Fibroblast of pulmonary artery (primary cell): ENCODE measurements around the gene PFAS.
"Not testable (repeated sequence)": the region's sequence is repeated elsewhere in the genome, so short reads cannot be mapped to it uniquely, and the experiment has no call there.

Experiments
- DNase-seq: peaks from one replicate; pipeline ENCODE4 v3.0.0-alpha.2; 2010; ENCODE audit warnings: low read depth
- H3K4me3 ChIP-seq: replicated peaks from 2 replicates; pipeline ENCODE4 v1.5.1; 2011; ENCODE audit warnings: low read depth, mild to moderate bottlenecking, control low read depth, low read length, moderate library complexity
- TF ChIP-seq, protein P1 (sequence below): IDR thresholded peaks from 2 replicates; pipeline ENCODE4 v1.5.1; 2011; ENCODE audit warnings: mild to moderate bottlenecking, control low read depth, low read length, inconsistent platforms; ENCODE audit errors: missing control alignments

Gene PFAS

GRCh38 chr17:8212312-8213180, 36.5 kb upstream of the PFAS start:
- DNase-seq, result no peak
- TF ChIP-seq, protein P1, sequence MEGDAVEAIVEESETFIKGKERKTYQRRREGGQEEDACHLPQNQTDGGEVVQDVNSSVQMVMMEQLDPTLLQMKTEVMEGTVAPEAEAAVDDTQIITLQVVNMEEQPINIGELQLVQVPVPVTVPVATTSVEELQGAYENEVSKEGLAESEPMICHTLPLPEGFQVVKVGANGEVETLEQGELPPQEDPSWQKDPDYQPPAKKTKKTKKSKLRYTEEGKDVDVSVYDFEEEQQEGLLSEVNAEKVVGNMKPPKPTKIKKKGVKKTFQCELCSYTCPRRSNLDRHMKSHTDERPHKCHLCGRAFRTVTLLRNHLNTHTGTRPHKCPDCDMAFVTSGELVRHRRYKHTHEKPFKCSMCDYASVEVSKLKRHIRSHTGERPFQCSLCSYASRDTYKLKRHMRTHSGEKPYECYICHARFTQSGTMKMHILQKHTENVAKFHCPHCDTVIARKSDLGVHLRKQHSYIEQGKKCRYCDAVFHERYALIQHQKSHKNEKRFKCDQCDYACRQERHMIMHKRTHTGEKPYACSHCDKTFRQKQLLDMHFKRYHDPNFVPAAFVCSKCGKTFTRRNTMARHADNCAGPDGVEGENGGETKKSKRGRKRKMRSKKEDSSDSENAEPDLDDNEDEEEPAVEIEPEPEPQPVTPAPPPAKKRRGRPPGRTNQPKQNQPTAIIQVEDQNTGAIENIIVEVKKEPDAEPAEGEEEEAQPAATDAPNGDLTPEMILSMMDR, result no peak

GRCh38 chr17:8214000-8214399, 35.1 kb upstream of the PFAS start:
- not testable (repeated sequence) for H3K4me3 ChIP-seq, DNase-seq

More at GRCh38 chr17:8212312-8213180, 36.5 kb upstream of the PFAS start:
- H3K4me3 ChIP-seq, result no peak overlapping the region

- TF ChIP-seq, protein P1, result no peak
- DNase-seq, result peak; percentile 92
- peak overlapping the region; percentile 78 for H3K4me3 ChIP-seq
Measured at GRCh38 chr17:8220783-8221662, 28.1 kb upstream of the PFAS start.

- peak; percentile 91 for DNase-seq
- peak overlapping the region; percentile 78 for H3K4me3 ChIP-seq
- TF ChIP-seq, protein P1, result no peak
Measured at GRCh38 chr17:8221663-8222379, 27.3 kb upstream of the PFAS start.

DNA sequence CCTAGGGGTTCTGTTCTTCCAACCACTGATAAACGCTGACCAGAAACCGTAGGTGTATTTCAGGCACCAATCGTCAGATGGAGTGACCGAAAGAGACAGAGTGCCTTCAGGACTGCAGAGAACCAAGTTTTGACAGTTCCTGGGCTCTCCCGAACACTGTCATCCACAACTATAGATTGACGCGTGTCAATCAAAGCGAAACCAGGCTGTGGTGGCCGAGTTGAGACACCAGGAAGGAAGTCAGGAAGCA, 26.8 kb upstream of the PFAS start:
- TF ChIP-seq, protein P1, result no peak
- DNase-seq, result no peak
- peak overlapping the region; percentile 78 for H3K4me3 ChIP-seq

DNA sequence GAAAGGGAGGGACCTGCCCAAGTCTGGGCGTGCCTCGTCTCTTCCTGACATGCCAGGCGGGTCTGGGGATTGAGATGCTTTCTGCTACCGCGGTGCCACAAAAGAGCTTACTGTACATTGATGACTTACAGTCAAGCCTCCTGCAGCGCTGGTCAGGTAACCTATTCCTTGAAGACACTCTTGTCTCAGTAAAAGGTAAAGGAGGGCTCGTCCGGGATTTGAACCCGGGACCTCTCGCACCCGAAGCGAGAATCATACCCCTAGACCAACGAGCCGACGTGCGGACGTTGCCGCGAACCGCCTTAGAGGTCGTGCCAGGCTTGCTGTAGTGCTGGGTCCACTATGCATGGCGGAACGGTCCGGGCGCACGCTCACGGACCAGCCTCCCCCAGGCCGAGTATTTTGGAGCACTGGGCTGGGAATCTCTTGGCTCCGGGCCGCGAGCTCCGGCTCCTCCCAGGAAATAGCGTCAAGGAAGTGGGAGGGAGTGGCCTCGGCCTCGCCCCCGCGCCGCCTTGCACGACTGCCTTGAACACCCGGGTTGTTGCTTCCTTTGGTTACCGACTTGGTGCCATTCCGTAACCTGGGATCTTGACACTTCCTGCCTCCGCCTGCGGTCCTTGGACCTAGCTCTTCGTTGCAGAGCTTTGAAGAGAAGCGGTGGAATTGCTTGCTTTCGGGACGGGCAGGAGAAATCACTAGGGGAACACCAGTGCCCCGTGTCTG, 26.3 kb upstream of the PFAS start:
- DNase-seq, result peak; percentile 97
- peak overlapping the region; percentile 78 for H3K4me3 ChIP-seq
- TF ChIP-seq, protein P1, result no peak
